ENCODE measurements around the gene ALKAL2. TPM values are rescaled to one million over a fixed set of nuclear protein-coding genes. Genes with fewer than 3 reads are reported as not detected.
A peak's percentile ranks its signal among the peaks of the same experiment; 100 is the strongest.

Gene ALKAL2
- total and polyA plus RNA-seq, 2 of the 13 experiments (the other 11 are each of a cell fraction or from before 2014, with no cell fraction given): 0.22 to 1.7 TPM

- TF ChIP-seq NBN (conservative IDR thresholded peaks at IDR 0.05) (no peak), ZNF703 (CRISPR knock-in tag; IDR thresholded peaks at IDR 0.05; ENCODE audit: borderline replicate concordance) (no peak), ZNF33B (CRISPR knock-in tag; IDR thresholded peaks at IDR 0.05) (peak; percentile 91), BRF2 (CRISPR knock-in tag; IDR thresholded peaks at IDR 0.05) (no peak), ZNF512B (CRISPR knock-in tag; IDR thresholded peaks at IDR 0.05; ENCODE audit: borderline replicate concordance) (no peak), ZFP90 (CRISPR knock-in tag; IDR thresholded peaks at IDR 0.05; ENCODE audit: borderline replicate concordance) (0 out of 2 replicates have a peak, but pooled peaks have one; percentile 38), ZNF704 (CRISPR knock-in tag; IDR thresholded peaks at IDR 0.05; ENCODE audit: borderline replicate concordance) (peak; percentile 93; the same call in 1 of the 2 replicates), ZBTB7B (CRISPR knock-in tag; IDR thresholded peaks at IDR 0.05) (no peak), NFKB2 (CRISPR knock-in tag; IDR thresholded peaks at IDR 0.05; ENCODE audit: borderline replicate concordance) (peak; percentile 89), MTA3 (CRISPR knock-in tag; IDR thresholded peaks at IDR 0.05) (no peak), CTCF (CRISPR knock-in tag; IDR thresholded peaks at IDR 0.05) (0 out of 2 replicates have a peak, but pooled peaks have one; percentile 44), NR2F2 (IDR thresholded peaks at IDR 0.05; ENCODE audit: borderline replicate concordance, low read depth) (no peak), ONECUT2 (CRISPR knock-in tag; IDR thresholded peaks at IDR 0.05) (no peak), CCAR2 (optimal IDR thresholded peaks at IDR 0.05; ENCODE audit: low read depth, low read length) (no peak), MXD4 (CRISPR knock-in tag; IDR thresholded peaks at IDR 0.05) (no peak; the same call in none of the 2 replicates), TCF12 (IDR thresholded peaks at IDR 0.05) (no peak), TCF12 (CRISPR knock-in tag; IDR thresholded peaks at IDR 0.05) (0 out of 2 replicates have a peak, but pooled peaks have one; percentile 71), ZSCAN29 (CRISPR knock-in tag; conservative IDR thresholded peaks at IDR 0.05) (no peak), HINFP (CRISPR knock-in tag; IDR thresholded peaks at IDR 0.05; ENCODE audit: low read depth) (peak; percentile 85; the same call in 1 of the 2 replicates), MIER2 (CRISPR knock-in tag; IDR thresholded peaks at IDR 0.05) (no peak; the same call in 1 of the 2 replicates)
Observed at GRCh38 chr2:264493-265468, 23.1 kb downstream of the ALKAL2 start, which contains the start of gene ACP1 (continued).

Measured in HepG2 (cell line).